NB4 (cell line): ENCODE results near the gene PIK3CD.

ENCODE experiments used
- DNase-seq: peaks from one replicate; pipeline ENCODE4 v3.0.0; 2010; ENCODE audit warnings: low read depth
- H3K4me3 ChIP-seq: one replicate; pipeline ENCODE4 v1.5.1; 2011; ENCODE audit warnings: mild to moderate bottlenecking, low read depth, low read length, moderate library complexity
- MYC ChIP-seq: IDR thresholded peaks from 2 replicates; pipeline ENCODE4 v1.6.1; 2011; ENCODE audit warnings: low read depth, low read length
- POLR2A ChIP-seq: IDR thresholded peaks from 2 replicates; pipeline ENCODE4 v1.6.1; 2011; ENCODE audit warnings: mild to moderate bottlenecking; ENCODE audit not compliant: insufficient read length; ENCODE audit errors: extremely low read depth
- TF ChIP-seq, protein P1 (sequence below): IDR thresholded peaks from 2 replicates; pipeline ENCODE4 v1.6.1; 2011; ENCODE audit warnings: low read depth, low read length
- TF ChIP-seq, protein P2 (sequence below): IDR thresholded peaks from one replicate; pipeline ENCODE4 v1.5.1; 2012; ENCODE audit warnings: low read depth, low read length

The PIK3CD gene

DNA sequence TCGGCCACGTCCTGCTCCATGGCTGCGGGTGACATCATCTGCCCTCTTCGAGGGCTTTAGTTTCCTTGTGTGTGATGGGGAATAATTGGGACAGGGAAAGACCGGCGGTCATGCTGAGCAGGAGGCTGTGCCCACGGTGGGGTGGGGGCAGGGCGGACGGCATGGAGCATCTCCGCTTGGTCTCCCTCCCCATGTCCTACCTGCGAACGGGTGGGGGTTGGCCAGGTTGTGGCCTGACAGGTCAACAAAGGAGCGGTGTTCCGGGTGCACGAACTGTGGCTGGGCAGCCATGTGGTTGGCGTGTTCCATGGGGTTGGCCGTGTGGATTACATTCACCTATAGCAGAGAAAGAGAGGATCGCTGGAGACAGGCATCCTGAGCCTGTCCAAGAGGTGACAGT lies 80.0 kb downstream of the PIK3CD start:
- no peak overlapping the region for H3K4me3 ChIP-seq
- DNase-seq = no peak
- TF ChIP-seq, protein P1, sequence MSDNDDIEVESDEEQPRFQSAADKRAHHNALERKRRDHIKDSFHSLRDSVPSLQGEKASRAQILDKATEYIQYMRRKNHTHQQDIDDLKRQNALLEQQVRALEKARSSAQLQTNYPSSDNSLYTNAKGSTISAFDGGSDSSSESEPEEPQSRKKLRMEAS = no peak
- TF ChIP-seq MYC (no peak), POLR2A (no peak)
- TF ChIP-seq, protein P2, sequence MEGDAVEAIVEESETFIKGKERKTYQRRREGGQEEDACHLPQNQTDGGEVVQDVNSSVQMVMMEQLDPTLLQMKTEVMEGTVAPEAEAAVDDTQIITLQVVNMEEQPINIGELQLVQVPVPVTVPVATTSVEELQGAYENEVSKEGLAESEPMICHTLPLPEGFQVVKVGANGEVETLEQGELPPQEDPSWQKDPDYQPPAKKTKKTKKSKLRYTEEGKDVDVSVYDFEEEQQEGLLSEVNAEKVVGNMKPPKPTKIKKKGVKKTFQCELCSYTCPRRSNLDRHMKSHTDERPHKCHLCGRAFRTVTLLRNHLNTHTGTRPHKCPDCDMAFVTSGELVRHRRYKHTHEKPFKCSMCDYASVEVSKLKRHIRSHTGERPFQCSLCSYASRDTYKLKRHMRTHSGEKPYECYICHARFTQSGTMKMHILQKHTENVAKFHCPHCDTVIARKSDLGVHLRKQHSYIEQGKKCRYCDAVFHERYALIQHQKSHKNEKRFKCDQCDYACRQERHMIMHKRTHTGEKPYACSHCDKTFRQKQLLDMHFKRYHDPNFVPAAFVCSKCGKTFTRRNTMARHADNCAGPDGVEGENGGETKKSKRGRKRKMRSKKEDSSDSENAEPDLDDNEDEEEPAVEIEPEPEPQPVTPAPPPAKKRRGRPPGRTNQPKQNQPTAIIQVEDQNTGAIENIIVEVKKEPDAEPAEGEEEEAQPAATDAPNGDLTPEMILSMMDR = no peak

DNA sequence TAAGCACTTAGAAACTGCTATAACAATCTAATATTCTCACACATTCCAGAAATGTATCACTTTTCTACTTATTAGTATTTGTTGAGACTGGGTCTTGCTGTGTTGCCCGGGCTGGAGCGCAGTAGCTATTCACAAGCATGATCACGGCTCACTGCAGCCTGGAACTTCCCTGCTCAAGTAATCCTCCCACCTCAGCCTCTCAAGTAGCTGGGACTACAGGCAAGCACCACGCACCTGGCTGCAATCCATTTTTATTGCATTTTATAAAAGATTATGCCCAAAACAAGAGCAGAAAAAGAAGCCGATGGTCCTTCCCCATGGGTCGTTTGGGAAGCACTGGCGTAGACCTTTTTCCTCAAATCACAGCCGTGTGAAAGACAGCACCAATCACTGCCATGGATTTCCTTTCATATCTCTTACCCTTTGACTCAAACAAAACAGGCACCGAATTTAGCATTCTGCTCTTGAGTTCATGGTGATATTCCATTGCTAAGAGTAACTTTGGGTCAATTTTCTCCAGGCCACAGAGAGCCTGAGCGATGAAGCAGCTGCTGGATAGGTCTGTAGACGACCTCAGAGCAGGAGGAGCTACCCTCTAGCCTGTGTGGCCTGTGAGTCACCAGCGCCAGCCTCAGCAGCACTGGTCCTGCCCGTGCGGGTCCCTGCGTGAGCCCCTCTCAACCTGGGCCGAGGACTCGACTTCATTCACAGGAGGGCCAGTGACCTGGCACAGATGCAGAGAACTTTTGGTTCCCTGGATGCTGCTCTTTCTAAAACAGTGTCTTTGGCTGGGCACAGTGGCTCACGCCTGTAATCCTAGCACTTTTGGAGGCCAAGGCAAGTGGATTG lies 80.8 kb downstream of the PIK3CD start:
- DNase-seq = peak; percentile 22
- no peak for TF ChIP-seq MYC
- TF ChIP-seq POLR2A = no peak
- TF ChIP-seq, protein P2 = no peak
- TF ChIP-seq, protein P1 = no peak
- H3K4me3 ChIP-seq = no peak overlapping the region

DNA sequence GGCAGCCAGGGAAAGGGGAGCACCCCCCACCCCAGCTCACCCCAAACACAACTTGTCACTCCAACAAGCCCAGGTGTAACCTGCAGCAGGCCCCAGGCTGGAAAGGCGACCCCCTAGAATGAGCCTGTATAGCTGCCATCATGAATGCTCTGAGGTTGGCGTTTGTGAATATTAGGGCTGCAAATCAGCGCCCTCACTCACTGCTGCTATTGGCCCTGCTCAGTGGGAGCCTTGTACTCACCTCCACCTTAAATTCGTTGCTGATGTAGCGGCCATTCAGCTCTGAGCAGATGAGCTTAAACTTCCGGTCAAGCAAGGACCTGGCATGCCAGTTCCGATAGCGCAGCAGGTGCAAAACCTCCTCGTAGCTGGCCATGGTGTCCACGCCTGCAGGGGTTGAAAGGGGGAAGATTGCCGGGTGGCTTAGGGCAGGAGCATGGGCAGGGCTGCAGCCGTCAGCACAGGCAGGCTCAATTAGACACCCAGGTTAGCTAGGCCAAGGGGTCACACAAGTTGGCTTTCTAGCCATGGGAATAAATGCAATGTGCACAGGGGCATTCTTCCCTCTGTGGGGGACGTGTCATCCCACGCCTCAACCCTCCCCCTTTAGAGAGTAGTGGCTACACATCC lies 81.7 kb downstream of the PIK3CD start:
- no peak for DNase-seq
- TF ChIP-seq POLR2A = no peak
- no peak for TF ChIP-seq MYC
- TF ChIP-seq, protein P2 = no peak
- TF ChIP-seq, protein P1 = no peak
- no peak overlapping the region for H3K4me3 ChIP-seq

DNA sequence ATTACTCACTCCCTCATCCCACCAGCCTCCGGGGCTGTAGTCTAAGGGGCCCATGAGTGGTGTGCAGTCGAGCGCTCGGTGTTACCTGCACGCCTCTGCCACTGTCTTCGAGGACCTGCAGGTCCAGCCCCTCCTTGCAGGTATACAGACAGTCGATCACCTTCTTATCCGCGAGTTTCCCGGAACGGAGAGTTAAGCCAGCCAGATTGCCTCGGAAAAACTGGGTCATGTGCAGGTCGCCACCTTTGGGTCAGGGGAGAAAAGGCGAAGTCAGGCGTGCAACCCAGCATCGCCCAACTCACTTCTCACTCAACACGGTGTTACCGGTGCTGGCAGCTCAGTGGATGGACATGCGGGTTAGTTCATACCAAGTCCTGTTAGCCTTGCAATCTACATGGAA lies 84.3 kb downstream of the PIK3CD start:
- TF ChIP-seq, protein P1 = no peak
- no peak for TF ChIP-seq POLR2A
- no peak for TF ChIP-seq MYC
- TF ChIP-seq, protein P2 = no peak
- no peak overlapping the region for H3K4me3 ChIP-seq
- no peak for DNase-seq

DNA sequence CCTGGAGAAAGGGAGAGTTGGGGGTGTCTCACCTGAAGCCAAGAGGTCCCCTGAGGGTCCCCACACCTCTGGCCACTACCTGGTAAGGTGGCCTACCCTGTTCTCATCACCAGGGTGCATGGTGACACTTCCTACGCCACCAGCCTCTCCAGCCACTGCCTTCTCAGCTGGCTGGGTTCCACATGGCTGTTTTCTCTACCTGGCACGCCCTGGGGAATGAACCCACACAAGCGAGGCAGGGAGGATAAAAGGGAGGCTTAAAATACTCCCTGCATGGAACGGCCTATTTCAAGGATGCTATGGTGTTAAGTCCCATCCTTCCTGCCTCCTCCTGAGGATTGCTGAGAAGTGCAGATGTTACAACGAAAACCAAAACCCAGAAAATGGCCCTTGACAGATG lies 84.7 kb downstream of the PIK3CD start:
- H3K4me3 ChIP-seq = no peak overlapping the region
- TF ChIP-seq, protein P2 = no peak
- TF ChIP-seq MYC (no peak), POLR2A (no peak)
- TF ChIP-seq, protein P1 = no peak
- DNase-seq = no peak
